AG10803 (cell line): ENCODE results near the gene ALG9.

Experiments used
- DNase-seq: peaks from one replicate; pipeline ENCODE4 v3.0.0; 2010; ENCODE audit warnings: low read depth
- H3K4me3 ChIP-seq: 2 replicates; pipeline ENCODE4 v1.5.1; 2011; ENCODE audit warnings: mild to moderate bottlenecking, low read length, control low read depth
- CTCF ChIP-seq: conservative IDR thresholded peaks from 2 replicates; pipeline ENCODE4 v1.5.1; 2011; ENCODE audit warnings: mild to moderate bottlenecking, low read length, control low read depth, inconsistent platforms

ALG9 gene

GRCh38 chr11:111811445-111811844, 59.9 kb downstream of the ALG9 start:
- no peak for TF ChIP-seq CTCF
- DNase-seq: no peak
- no peak overlapping the region for H3K4me3 ChIP-seq

- no peak for TF ChIP-seq CTCF
- H3K4me3 ChIP-seq: no peak overlapping the region
- no peak for DNase-seq
These were observed 62.5 kb downstream of the ALG9 start for GRCh38 chr11:111808834-111809233.

- no peak overlapping the region for H3K4me3 ChIP-seq
- DNase-seq: no peak
- TF ChIP-seq CTCF: no peak
These were observed 63.3 kb downstream of the ALG9 start for GRCh38 chr11:111808063-111808588.

- H3K4me3 ChIP-seq: no peak overlapping the region
- no peak for DNase-seq
- TF ChIP-seq CTCF: no peak
These were observed 64.3 kb downstream of the ALG9 start for GRCh38 chr11:111807076-111807475.

GRCh38 chr11:111801135-111801534, 70.2 kb downstream of the ALG9 start:
- no peak for DNase-seq
- no peak for TF ChIP-seq CTCF
- H3K4me3 ChIP-seq: no peak overlapping the region

GRCh38 chr11:111798279-111798678, 73.1 kb downstream of the ALG9 start:
- no peak for TF ChIP-seq CTCF
- no peak for DNase-seq
- H3K4me3 ChIP-seq: no peak overlapping the region

GRCh38 chr11:111797145-111797581, 74.2 kb downstream of the ALG9 start:
- peak; percentile 16 for DNase-seq
- H3K4me3 ChIP-seq: no peak overlapping the region

More at GRCh38 chr11:111797145-111797581, 74.2 kb downstream of the ALG9 start:
- TF ChIP-seq CTCF: no peak
